Heart right ventricle (tissue), 16 donors: ENCODE data around the gene CIAO2B. TPM values are rescaled to one million over a fixed set of nuclear protein-coding genes. Genes with fewer than 3 reads are reported as not detected.

Source experiments
- ATAC-seq, 8 donors: fragments of 200-7000 bp; cut with Tn5 transposase; one replicate each; pipeline ENCODE4 v1.9.1; 2020; ENCODE audit warnings: mild to moderate bottlenecking in 8 of 8, moderate library complexity in 8 of 8, moderate number of reproducible peaks in 1 of 8
- DNase-seq, 2 donors: peaks; one replicate each; pipeline ENCODE4 v3.0.0-alpha.2; 2020
- H3K27ac ChIP-seq, 10 donors: fragments of 200-600 bp; sonication (generic) in 2 of 10; one replicate each; pipeline versions ENCODE4 v1.5.0 to v1.8.0; 2020 to 2022; ENCODE audit warnings: mild to moderate bottlenecking in 3 of 10
- H3K27me3 ChIP-seq, 7 donors: fragments of 200-600 bp; one replicate each; pipeline ENCODE4 v1.8.0; 2021 to 2022; ENCODE audit warnings: mild to moderate bottlenecking in 2 of 7
- H3K36me3 ChIP-seq, 9 donors: fragments of 200-600 bp; sonication (generic) in 1 of 9; one replicate each; pipeline versions ENCODE4 v1.5.0 to v1.8.0; 2020 to 2022; ENCODE audit warnings: mild to moderate bottlenecking in 2 of 9
- H3K4me1 ChIP-seq, 9 donors: fragments of 200-600 bp; sonication (generic) in 1 of 9; one replicate each; pipeline versions ENCODE4 v1.5.0 to v1.8.0; 2020 to 2022; ENCODE audit warnings: mild to moderate bottlenecking in 4 of 9
- H3K4me3 ChIP-seq, 10 donors: fragments of 200-600 bp; sonication (generic) in 2 of 10; one replicate each; pipeline versions ENCODE4 v1.5.0 to v1.8.0; 2020 to 2022; ENCODE audit warnings: mild to moderate bottlenecking in 7 of 10, moderate library complexity in 2 of 10
- H3K9me3 ChIP-seq, 11 donors: fragments of 200-600 bp in 10 of 11; sonication (generic) in 2 of 11; one replicate each; pipeline versions ENCODE4 v1.5.0 to v1.8.0; 2013 to 2022; ENCODE audit warnings: mild to moderate bottlenecking in 2 of 11, control low read depth in 1 of 11, moderate library complexity in 1 of 11
- CTCF ChIP-seq, 9 donors: fragments of 200-600 bp; sonication (generic) in 2 of 9; IDR thresholded peaks; one replicate each; pipeline versions ENCODE4 v1.5.0 to v1.8.0; 2021 to 2022; ENCODE audit warnings: antibody characterized with exemption in 9 of 9, mild to moderate bottlenecking in 5 of 9, moderate library complexity in 1 of 9
- WGBS, 2 donors: extraction: QIAGEN DNeasy Blood & Tissue Kit; methylation state at CpG; one replicate each; pipeline ENCODE4 v1.1.7; 2013; ENCODE audit warnings: inconsistent platforms in 1 of 2; 5-methylcytosine and 5-hydroxymethylcytosine counted together
- intact Hi-C, 10 donors: fragments of 100-400 bp; cut with DNase I; formaldehyde crosslinking; loops; one replicate each; pipeline versions ENCODE4 v1.11.1 to v1.14.2; 2022
- polyA plus RNA-seq, 2 donors: library from polyadenylated mRNA; stranded (reverse); fragments of 200-250 nt; gene quantifications; one replicate each; pipeline ENCODE4 v1.2.3, GENCODE V29; 2013
- total RNA-seq, 10 donors: library from RNA; stranded (reverse); fragmentation: NEBNext Ultra II Directional in 3 of 10; extraction: Animal tissue kit (Norgen Biotek cat#: 25700) in 3 of 10; gene quantifications; one replicate each; pipeline versions ENCODE4 v1.2.1 to v1.2.4, GENCODE V29; 2021 to 2023
- donor health status: Arrhythmogenic right ventricular cardiomyopathy.
- donor health status: ischemic (EF 13 %, LVEDD 7.1; RV severe dilation, severe dysfunction).
- donor health status: healthy with polysubstance abuse.
- donor health status: DM: no; HTN: yes; CAD: no.
- donor health status: DM: no; HTN: no; CAD: no.
- donor health status: ischemic (EF 25% LVEDD 6.9; RV normal size, moderate dysfunction).
- donor health status: ischemic (EF 25% LVEDD 5.7; RV mildly dilated, moderate dysfunction).
- donor health status: healthy.
- donor health status: DM: yes; HTN: yes; CAD: no.
- donor health status: Ischemic cardiomyopathy.
- donor health status: ischemic (EF 35%, LVEDD 5.7; RV mildly dilated, moderate dysfunction).
- donor health status: nonischemic (EF 11% LVEDD 7.7; RV severe dilation, severe dysfunction).
- donor health status: DM: yes; HTN: yes; CAD: no.
- donor health status: PGD.
- donor health status: ischemic (EF 29% LVEDD 5.4; RV normal size, mild dysfunction).
- donor health status: nonischemic (EF 23%, LVEDD 6.1; RV moderate dilation, normal function).

The CIAO2B gene
- total and polyA plus RNA-seq, 12 donors, result 103 to 743 (median 115) TPM

DNA sequence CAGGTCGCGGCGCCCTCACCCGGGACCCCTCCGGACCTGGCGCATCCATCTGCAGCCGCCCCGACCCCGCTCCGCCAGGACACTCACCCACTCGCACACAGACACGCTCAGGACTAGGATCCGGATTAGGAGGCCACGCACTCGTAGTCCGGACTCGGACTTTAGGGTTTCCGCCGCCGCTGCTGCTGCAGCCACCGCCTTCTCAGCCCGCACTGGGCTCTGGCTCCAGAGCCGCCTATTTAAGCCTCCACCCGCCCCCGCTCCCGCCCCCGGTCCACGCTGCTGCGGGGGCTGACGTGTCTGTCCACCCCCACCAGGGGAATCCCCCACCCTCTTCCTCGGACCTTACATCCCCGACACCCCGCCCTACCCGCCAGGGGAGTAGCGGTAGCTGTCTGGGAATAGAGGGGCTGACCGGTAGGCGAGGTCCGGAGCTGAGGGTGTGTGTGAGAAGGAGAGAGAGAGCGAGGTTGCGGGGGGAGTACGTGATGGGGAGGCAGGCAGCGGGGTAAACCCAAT lies 8.8 kb downstream of the CIAO2B start, which contains the start of gene RRAD:
RRAD (minus strand) TSS at position 214 of the 519 bp plus-strand sequence. CDS start 356 bp downstream, outside the sequence.
- no peaks in the 10 kb centered on the region for H3K9me3 ChIP-seq
- H3K36me3 ChIP-seq, result peaks cover 0 to 14% (median 0%) of the 10 kb centered on the region in 9 donors
- ATAC-seq, result peak; percentile 39 to 62 (median 49)
- peak within 1 kb of the TSS; percentile 44 to 79 (median 68) for H3K4me3 ChIP-seq
- TF ChIP-seq CTCF (IDR thresholded peaks at IDR 0.05), result no peak
- 2 to 3% methylated on average over 36 to 42 of the region's 42 CpGs for WGBS, 2 donors
- intact Hi-C loops, result loop anchor here in 1 of 10 donors (1.0 kb wide), 1 partner anchor 20 kb away; no protein-coding TSS in a partner anchor
- peaks cover 5 to 86% (median 36%) of the 10 kb centered on the region in 9 donors for H3K4me1 ChIP-seq
- H3K27ac ChIP-seq, result peak within 1 kb of the TSS; percentile 77 to 97 (median 90)
- peak; percentile 72 to 74 for DNase-seq
- H3K27me3 ChIP-seq, result peaks cover 0 to 59% (median 18%) of the 10 kb centered on the region in 7 donors

DNA sequence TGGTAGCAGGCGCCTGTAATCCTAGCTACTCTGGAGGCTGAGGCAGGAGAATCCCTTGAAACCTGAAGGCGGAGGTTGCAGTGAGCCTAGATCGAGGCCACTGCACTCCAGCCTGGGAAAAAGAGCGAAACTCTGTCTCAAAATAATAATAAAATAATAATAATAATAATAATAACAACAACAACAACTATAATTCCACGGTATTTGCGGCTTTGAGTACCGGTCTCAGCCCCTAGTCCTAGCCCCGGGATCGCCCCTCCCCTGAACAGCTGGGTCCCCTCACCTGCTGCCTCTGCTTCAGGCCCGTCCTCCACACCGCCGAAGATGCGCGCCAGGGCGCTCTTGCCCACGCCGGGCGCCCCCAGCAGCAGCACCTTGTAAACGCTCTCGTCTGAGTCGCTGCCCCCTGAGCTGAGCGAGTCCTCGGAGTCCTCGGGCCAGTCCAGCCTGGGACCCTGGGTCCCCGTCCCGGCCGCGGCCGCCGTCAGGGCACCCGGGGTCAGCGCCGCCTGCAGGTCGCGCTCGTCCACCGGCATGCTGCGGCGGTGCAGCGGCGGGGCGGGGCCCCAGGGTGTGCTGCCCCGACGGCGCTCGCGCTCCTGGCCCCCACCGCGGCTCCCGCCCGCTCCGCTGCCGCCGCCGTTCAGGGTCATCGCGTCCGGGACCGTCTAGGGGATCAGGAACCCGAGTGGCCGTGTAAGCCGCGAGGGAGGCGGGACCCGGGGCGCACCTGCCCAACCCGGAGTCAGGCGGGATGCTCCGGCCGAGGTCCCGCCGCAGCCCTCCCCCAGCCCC lies 9.5 kb downstream of the CIAO2B start:
- peak overlapping the region; percentile 44 to 79 (median 68) for H3K4me3 ChIP-seq
- H3K4me1 ChIP-seq, result peaks cover 10 to 89% (median 39%) of the 10 kb centered on the region in 9 donors
- peaks cover 0 to 14% (median 0%) of the 10 kb centered on the region in 9 donors for H3K36me3 ChIP-seq
- peak in 7 of 9 donors; percentile 24 to 61 (median 34) for TF ChIP-seq CTCF (IDR thresholded peaks at IDR 0.05)
- intact Hi-C loops, result loop anchor here in 1 of 10 donors (1.0 kb wide), 1 partner anchor 19 kb away; no protein-coding TSS in a partner anchor
- WGBS, 2 donors, result 4 to 8% methylated on average over 70 to 72 of the region's 72 CpGs
- H3K27ac ChIP-seq, result peak overlapping the region; percentile 77 to 97 (median 90)
- DNase-seq (peak in 1 of 2 donors; percentile 62), ATAC-seq (peak in 4 of 8 donors; percentile 11 to 18 (median 16))
- peaks cover 0 to 63% (median 21%) of the 10 kb centered on the region in 7 donors for H3K27me3 ChIP-seq
- no peaks in the 10 kb centered on the region for H3K9me3 ChIP-seq

DNA sequence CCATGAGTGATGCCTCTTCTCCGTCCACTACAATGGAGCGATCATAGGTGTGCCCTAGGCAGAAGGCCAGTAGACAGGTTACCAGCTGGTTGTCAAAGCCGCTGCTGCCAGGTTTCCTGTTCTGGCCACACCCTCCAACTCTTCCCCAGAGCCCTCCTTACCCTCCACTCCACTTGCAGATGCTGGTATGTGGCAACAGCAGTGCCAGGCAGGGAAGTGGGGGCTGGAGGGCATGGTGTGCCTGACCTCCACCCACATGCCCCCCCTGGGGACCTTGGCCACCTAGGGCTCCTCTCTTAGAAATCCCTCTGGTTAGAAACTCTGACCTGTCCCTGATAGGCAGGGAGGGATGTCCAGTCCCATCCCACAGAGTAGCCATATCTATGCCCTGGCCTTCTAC lies 10.3 kb downstream of the CIAO2B start:
- TF ChIP-seq CTCF (IDR thresholded peaks at IDR 0.05), result no peak
- peak in 1 of 8 donors; percentile 1 for ATAC-seq
- peaks cover 0 to 63% (median 21%) of the 10 kb centered on the region in 7 donors for H3K27me3 ChIP-seq
- intact Hi-C loops, result loop anchor here in 1 of 10 donors (1.0 kb wide), 1 partner anchor 21 kb away; no protein-coding TSS in a partner anchor
- 33 to 37% methylated on average over 3 of the region's 3 CpGs for WGBS, 2 donors
- H3K27ac ChIP-seq, result peak overlapping the region; percentile 77 to 97 (median 90)
- H3K4me1 ChIP-seq, result peaks cover 12 to 94% (median 44%) of the 10 kb centered on the region in 9 donors
- peak overlapping the region; percentile 44 to 79 (median 68) for H3K4me3 ChIP-seq
- no peaks in the 10 kb centered on the region for H3K9me3 ChIP-seq
- no peak for DNase-seq
- H3K36me3 ChIP-seq, result peaks cover 0 to 14% (median 0%) of the 10 kb centered on the region in 9 donors

DNA sequence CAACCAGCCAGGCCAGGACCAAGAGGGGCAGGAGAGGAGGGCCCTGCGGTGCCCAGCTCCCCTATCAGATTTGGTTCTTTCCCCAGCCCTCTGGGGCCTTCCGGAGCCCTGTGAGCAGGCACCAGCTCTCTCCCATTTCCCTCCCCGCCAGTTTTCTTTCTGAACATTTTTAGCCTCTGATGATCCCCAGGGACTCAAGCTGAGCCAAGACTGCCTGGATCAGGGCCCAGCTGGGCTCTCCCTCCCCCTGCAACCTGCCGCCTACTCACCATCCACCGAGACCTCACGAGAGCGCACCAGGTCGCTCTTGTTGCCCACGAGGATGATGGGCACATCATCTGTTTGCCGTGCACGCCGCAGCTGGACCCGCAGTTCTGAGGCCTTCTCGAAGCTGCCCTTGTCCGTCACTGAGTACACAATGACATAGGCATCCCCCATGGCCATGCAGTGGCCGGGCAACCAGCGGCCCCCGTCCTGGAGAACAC lies 10.9 kb downstream of the CIAO2B start:
- Histone ChIP-seq H3K9me3 (no peaks in the 10 kb centered on the region), H3K36me3 (peaks cover 0 to 14% (median 0%) of the 10 kb centered on the region in 9 donors), H3K4me3 (peak overlapping the region; percentile 44 to 79 (median 68)), H3K27ac (peak overlapping the region; percentile 77 to 97 (median 90)), H3K27me3 (peaks cover 0 to 63% (median 21%) of the 10 kb centered on the region in 7 donors), H3K4me1 (peaks cover 10 to 91% (median 41%) of the 10 kb centered on the region in 9 donors)
- ATAC-seq, result peak in 7 of 8 donors; percentile 12 to 51 (median 31)
- peak; percentile 67 to 78 for DNase-seq
- intact Hi-C loops, result loop anchor here in 1 of 10 donors (1.0 kb wide), 1 partner anchor 20 kb away; no protein-coding TSS in a partner anchor
- WGBS, 2 donors, result 20 to 32% methylated on average over 18 of the region's 18 CpGs
- no peak for TF ChIP-seq CTCF (IDR thresholded peaks at IDR 0.05)
